GM18498 (cell line): Measurements from ENCODE around the gene TRAK2.
"Not testable (repeated sequence)": the region's sequence is repeated elsewhere in the genome, so short reads cannot be mapped to it uniquely, and the experiment has no call there.

Experiments used
- ATAC-seq: cut with Tn5 transposase; IDR thresholded peaks from one replicate; pipeline ENCODE4 v1.9.1; 2021; ENCODE audit warnings: mild to moderate bottlenecking, moderate library complexity; ENCODE audit not compliant: unreplicated experiment

TRAK2 gene

DNA sequence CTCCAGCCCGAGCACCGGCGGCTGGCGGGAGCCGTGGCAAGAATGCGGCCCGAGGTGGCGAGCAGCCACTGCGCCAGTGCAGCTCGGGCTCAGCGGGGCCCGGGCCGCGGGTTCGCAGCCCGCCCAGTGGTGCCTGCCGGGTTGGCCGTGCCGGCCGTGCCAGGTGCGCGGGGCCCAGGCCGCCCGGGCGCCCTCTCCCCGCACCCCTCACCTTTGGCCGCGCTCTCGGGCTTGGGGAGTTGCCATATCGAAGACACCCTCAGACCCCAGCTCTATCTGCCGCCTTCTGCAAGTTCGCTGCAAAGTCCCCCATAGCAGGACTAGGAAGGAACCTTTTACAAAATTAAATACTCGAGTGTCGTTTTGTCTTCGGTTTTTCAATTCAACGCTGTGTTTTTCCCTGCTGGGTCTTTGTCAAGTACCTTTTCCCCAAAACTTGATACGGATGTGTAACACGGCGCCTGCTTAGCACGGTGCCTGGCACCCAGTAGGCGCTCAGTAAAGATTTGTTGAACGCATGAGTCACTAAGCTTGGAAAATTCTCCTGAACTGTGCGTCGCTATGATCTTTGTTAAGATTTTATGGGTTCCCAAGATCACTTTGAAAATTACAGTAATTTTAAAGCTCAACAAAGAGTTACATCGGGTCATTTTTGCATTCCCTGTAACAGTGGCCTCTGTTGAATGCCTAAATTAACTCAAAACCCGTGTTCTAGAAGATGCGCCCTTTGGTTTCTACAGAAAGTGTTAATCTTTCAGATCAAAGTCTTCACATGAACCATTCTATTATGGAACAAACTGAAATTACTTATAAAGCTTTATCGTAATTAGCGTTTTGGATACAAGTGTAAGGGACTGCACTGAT lies 1.0 kb upstream of the TRAK2 start:
- ATAC-seq = peak; percentile 33

DNA sequence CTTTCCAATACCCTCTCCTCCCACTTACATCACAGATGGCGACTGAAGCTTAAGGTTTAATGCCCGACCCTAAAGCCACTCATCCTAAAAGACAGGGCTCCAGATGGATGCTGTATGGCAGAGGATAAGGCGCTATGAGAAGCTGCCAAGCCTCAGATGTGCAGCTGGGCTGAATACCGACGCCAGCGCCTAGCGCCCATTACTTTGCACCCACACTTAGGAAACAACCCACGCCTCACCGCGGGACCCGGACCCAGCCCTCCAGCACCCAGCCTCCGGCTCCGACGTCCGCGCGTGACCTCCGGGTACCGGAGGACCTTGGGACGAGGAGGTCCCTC lies 335 bp downstream of the TRAK2 start:
- ATAC-seq = peak; percentile 27

DNA sequence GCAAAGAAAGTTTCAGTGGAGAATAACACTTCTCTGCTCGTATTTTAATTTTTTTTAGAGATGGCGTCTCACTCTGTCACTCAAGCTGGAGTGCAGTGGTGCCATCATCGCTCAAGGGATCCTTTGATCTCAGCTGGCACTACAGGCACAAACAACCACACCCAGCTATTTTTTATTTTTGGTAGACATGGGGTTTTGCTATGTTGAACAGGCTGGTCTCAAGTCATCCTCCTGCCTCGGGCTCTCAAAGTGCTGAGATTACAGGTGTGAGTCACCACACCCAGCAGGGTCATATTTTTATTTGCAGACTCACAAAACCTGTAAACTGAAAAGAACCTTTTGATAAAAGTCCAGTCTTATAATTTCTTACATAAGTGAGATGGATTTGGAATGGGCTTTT lies 2.6 kb downstream of the TRAK2 start:
- ATAC-seq = no peak

DNA sequence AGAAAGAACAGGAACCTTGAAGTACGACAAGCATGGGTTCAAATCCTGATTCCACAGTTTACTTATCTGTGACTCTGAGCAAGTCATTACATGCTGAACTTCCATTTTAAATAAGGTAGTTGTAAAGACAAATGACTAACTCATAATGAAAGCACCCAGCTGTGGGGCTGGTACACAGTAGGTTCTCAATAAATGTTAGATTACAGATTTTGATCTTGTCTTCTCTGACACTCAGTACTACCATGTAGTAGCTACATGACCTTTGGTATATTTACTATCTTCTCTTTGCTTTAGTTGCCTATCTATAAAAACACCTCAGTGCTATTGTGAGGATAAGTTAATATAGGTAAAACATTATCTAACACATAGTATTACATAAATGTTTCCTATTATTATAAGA lies 3.2 kb downstream of the TRAK2 start:
- ATAC-seq = no peak

DNA sequence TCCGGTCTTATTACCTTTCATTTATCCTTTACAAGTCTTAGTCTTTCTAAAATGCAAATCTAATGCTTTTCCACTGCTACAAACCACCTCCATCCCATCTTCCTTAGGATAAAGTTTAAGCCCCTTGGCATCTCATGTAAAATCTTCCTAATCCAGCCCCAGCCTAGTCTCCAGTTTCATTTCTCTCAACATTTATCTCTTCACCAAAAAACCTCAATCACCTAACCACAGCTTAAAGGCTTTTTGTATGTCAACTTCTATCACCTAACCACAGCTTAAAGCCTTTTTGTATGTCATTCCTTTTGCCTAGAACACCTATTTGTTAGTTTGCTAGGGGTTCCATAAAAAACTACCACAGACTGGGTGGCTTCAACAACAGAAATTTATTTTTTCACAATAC lies 4.2 kb downstream of the TRAK2 start:
- no peak for ATAC-seq

DNA sequence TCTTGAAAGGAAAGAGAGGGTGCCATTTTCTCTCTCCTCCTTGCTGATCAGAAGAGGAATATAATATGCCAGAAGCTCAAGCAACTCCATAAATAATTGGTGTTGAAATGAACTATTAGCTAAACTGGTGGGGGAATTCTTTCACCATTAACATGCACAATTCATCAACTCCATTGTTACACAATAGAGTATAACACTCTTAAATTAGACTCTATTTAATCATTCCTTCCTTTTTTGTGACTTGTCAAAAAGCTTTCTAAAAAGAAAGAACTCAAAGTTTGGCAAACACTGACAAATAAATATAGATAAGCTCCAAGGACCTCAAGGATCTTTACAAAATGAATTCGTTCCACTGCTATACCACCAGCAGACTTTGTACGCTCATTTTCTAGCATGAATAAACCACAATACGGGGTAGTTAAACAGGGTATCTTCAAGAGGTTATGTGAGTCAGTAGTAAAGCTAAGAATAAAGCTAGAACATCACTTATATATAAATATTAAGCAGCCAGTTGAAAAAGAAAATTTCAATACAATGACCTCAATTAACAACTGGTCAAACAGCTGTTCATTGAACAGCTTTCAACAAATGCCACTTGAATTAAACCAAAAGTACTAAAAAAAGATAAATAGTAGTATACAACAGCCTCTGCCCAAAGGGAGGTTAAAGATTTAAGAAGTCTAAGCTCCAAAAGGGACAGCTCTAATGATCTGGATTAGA lies 6.4 kb downstream of the TRAK2 start:
- no peak for ATAC-seq

DNA sequence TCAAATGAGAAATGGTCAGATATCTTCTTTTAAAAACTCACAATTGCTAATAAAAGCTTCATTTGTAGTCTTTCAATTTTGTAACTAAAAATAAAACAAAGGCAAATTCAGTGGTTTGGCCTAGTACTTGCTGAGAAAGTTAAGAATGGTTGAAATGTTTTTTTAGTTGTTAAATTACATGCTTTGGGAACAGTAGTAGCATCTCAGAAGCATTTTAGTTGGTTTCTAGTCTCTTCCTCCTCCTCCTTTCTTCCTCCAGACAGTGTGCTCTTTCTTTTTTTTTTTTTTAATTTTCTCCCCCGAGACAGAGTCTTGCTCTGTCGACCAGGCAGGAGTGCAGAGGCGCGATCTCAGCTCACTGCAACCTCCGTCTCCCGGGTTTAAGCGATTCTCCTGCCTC lies 9.8 kb downstream of the TRAK2 start:
- peak; percentile 63 for ATAC-seq

DNA sequence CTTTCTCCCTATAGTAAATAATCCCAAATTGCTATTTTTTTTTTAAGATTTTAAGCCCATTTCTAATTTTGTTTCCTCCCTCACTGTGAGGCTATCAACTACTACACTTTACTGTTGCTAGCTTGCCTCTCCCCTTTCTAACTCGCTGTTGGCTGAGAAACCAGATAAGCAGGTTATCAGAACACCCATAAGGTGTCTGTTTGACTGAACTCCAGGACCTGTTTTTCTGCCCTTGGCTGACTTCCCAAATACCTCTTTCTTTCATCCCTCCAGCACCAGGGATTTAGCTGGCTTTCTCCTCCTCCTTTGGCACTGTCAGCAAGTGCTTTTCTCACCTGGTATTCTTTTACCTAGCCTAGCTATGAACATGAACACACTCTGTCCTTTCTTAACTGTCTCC lies 11.1 kb downstream of the TRAK2 start:
- ATAC-seq = no peak

DNA sequence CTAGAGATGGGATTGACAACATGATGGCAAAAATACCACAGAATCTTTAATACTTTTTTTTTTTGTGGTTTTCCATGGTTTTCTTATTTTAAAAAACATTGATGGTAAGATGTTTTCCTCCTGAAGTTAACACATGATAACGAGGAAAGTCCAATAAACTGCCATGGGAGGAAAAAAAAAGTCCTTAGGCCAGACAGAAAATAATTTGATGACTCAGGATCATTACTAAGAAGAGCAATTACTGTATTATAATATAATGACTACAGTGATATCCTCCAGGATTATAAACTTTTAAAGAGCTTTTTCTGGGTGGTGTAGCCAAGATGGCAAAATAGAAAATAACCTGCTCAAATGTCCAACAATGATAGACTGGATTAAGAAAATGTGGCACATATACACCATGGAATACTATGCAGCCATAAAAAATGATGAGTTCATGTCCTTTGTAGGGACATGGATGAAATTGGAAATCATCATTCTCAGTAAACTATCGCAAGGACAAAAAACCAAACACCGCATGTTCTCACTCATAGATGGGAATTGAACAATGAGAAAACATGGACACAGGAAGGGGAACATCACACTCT lies 11.8 kb downstream of the TRAK2 start:
- ATAC-seq = not testable (repeated sequence)

DNA sequence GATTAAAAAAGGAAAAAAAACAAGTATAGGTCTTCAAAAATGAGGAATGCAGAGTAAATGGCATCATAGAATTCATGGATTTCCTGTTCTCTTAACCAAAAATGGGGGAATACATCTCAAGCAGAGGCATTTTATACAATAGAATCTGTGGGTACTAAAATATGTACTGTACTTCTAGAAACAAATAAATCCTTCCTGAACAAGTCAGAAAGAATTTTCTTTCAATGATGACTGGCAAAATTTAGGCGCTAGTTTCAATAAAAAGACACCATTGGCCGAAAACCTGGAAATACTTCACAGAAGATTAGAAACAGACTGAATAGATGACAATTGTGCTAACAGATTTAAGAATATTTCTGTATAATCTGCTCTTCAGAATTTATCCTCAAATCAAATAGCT lies 15.1 kb downstream of the TRAK2 start:
- no peak for ATAC-seq

DNA sequence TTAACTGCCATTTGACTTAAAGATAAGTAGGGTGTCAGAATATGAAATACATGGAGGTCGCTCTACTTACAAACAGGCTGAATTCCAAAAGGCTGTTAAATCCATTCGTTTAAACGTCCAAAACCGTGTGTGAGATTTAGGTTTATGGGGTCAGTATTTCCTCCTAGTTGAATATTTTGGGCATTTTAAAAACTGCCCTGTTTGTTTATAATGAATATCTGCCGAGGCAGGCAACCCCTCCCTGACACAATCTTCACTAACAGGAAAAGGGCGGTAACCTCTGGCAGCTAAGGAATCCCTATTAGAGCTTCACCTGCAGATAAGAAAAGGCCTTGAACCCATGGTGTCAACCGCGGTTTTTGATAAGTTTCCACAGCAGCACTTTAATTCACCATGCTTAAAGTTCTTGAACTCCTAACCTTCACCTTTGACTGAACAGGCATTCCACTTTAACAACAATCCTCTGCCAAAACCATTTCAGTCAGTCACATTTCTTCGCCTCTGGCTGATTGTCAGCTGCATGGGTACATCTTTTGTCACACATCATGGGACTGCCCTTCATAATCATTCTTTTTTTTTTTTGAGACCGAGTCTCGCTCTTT lies 17.8 kb downstream of the TRAK2 start:
- no peak for ATAC-seq

DNA sequence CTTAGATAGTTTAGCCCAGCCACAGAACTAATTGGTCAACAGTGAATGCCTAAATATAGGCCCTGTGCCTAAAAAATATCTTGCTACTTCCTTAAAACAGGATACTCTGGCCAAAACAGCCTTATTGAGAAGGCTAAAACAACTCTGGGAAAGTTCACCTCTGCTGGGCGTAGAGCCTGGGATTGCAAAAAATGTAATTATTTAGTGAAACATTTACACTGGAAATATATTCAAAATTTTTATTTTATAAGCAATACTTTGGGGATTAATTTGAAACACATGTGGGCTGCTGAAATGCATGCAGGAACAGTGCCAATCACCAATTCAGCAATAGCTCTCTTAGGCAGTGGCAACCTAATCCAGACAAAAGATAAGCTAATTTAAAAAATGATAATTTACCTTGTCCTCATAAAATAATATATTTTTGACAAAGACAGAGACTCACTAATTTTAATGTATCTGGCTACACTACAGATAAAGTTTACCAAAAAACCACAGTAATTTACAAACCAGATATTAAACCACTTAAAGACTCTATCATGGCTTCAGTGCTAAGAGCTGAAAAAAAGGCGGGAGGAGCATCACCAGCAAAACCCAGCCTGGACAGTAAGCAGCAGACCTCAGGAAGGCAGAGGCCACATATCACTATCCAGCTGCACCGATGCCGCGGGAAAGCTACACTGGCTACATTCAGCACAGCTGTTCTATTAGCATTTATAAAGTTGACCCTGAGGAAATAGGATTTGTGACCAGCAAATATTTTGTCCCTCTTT lies 18.5 kb downstream of the TRAK2 start:
- no peak for ATAC-seq

DNA sequence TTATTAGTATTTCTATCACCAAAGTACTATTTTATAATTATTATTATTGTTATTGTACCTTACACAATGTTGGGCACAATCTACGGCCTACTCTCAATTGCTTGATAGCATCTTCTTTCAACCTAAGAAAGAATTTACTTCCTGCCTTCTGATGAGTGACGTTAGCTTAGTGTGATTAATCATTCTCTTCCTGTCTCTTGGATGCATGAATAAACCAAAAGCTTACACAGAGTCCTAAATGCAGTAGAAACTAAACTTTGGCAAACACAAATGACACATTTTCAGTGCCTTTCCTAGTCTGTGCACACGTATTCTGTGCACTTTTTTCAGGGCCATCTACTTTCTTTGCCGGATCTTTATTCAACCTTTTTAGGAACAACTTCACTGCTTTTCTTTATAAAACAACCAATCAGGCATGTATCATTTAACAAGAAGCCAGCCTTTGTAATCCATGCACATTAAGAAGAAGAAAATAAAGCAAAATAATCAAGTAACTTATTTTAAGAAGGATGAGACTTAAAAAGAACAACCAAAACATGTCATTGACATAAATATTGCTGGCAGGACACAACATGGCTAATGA lies 19.1 kb downstream of the TRAK2 start:
- ATAC-seq = no peak

DNA sequence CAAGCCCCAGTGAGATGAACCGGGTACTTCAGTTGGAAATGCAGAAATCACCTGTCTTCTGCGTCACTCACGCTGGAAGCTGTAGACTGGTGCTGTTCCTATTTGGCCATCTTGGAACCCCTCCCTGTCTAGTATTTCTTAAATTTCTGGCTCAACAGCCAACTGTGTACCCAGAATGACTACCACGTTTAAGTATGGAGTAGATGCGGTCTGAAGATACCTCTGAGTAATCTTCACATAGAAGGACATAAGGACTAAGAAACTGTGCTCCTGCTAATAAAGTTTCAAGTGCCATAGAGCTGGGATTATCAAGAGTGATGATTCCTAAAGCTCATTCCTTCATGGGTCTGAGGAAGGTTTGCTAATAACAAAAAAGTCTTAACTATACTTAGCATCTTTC lies 20.4 kb downstream of the TRAK2 start:
- no peak for ATAC-seq

DNA sequence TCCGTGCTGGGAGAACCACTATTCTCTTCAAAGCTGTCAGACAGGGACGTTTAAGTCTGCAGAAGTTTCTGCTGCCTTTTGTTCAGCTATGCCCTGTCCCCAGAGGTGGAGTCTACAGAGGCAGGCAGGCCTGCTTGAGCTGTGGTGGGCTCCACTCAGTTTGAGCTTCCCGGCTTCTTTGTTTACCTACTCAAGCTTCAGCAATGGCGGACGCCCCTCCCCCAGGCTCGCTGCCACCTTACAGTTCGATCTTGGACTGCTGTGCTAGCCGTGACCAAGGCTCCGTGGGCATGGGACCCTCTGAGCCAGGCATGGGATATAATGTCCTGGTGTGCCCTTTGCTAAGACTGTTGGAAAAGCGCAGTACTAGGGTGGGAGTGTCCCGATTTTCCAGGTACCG lies 20.9 kb downstream of the TRAK2 start:
- not testable (repeated sequence) for ATAC-seq

DNA sequence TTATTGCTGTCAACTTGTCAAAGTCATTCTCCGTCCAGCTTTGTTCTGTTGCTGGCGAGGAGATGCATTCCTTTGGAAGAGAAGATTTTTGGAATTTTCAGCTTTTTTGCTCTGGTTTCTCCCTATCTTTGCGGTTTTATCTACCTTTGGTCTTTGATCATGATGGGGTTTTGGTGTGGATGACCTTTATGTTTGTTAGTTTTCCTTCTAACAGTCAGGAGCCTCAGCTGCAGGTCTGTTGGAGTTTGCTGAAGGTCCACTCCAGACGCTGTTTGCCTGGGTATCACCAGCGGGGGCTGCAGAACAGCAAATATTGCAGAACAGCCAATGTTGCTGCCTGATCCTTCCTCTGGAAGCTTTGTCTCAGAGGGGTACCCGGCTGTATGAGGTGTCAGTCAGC lies 21.4 kb downstream of the TRAK2 start:
- ATAC-seq = not testable (repeated sequence)

DNA sequence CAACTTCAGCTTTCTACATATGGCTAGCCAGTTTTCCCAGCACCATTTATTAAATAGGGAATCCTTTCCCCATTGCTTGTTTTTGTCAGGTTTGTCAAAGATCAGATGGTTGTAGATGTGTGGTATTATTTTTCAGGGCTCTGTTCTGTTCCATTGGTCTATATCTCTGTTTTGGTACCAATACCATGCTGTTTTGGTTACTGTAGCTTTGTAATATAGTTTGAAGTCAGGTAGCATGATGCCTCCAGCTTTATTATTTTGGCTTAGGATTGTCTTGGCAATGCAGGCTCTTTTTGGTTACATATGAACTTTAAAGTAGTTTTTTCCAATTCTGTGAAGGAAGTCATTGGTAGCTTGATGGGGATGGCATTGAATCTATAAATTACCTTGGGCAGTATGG lies 22.9 kb downstream of the TRAK2 start:
- ATAC-seq = not testable (repeated sequence)

DNA sequence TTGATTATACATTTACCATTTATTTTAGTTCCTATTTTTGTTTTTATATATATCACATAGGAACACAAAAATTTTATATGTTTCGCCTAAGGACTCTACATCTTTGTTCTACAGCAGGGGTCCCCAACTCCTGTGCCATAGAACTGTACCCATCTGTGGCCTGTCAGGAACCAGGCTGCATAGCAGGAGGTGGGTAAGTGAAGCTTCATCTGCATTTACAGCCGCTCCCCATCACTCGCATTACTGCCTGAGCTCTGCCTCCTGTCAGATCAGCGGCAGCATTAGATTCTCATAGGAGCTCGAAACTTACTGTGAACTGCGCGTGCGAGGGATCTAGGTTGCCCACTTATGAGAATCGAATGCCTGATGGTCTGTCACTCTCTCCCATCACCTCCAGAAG lies 25.3 kb downstream of the TRAK2 start:
- no peak for ATAC-seq

DNA sequence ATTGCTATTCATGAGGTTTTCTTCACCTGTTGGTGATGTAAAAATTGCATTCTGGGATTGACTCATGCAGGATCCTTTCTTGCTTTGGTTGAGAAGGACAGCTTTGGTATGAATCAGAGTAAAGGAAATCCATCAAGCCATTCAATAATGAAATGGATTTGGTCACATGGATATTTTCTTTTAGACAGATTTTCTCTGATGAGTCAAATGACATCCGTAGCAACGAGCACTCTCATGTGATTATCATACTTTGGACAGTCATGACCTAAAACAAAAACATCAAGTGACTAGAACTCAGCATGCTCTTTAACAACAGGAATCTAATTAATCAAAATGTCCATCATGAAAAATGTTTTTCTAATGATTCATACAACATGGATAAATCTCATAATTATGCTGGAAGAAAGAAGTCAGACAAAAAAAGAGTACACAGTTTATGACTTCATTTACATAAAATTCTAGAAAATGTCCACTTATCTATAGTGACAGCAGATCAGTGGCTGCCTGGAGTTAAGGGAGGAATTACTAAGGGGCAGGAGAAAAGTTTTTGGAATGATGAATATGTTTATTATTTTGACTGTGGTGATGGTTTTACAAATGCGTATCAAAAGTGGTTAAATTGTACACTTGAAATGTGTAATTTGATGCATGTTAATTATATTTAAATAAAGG lies 30.7 kb downstream of the TRAK2 start:
- ATAC-seq = no peak

DNA sequence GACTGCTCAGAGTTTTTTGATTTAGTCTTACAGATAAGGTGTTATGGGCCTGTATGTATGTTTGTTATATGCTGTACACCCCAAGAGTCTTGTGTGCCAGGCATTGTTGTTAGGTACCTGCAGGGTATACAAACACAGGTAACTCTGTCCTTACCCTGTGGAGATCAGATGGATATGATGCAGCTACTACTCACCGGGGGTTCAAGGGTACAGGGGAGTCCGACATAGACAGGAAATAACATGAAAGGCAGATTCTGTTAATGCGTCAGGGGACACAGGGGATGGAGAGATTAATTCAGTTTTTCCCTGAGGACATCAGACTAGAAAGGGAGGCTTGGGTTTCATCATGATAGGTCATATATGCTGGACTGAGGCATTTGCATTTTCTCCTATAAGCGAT lies 31.3 kb downstream of the TRAK2 start:
- no peak for ATAC-seq
